Vagina (tissue), 2 donors: ENCODE data around the gene LRSAM1. TPM values are rescaled to one million over a fixed set of nuclear protein-coding genes. Genes with fewer than 3 reads are reported as not detected.

Source experiments
- DNase-seq, 2 donors: peaks; one replicate each; pipeline ENCODE4 v3.0.0-alpha.2; 2017; ENCODE audit errors: extremely low spot score in 2 of 2
- H3K27ac ChIP-seq: fragments of 200-600 bp; sonication (generic); one replicate; pipeline ENCODE4 v1.5.1; 2019
- H3K27me3 ChIP-seq: fragments of 200-600 bp; sonication (generic); one replicate; pipeline ENCODE4 v1.5.1; 2019
- H3K36me3 ChIP-seq, 2 donors: fragments of 200-600 bp; sonication (generic); one replicate each; pipeline ENCODE4 v1.5.1; 2017 to 2019
- H3K4me1 ChIP-seq: fragments of 200-600 bp; sonication (generic); one replicate; pipeline ENCODE4 v1.5.1; 2019
- H3K4me3 ChIP-seq, 2 donors: fragments of 200-600 bp; sonication (generic); 1 replicate in 1 of 2; 2 replicates in 1 of 2; pipeline ENCODE4 v1.5.1; 2016 to 2019
- H3K9me3 ChIP-seq: fragments of 200-600 bp; sonication (generic); one replicate; pipeline ENCODE4 v1.5.1; 2019
- POLR2A ChIP-seq, 2 donors: fragments of 450-650 bp; IDR thresholded peaks; one replicate each; pipeline ENCODE4 v1.6.1; 2017; ENCODE audit warnings: antibody characterized with exemption in 2 of 2, mild to moderate bottlenecking in 2 of 2, moderate library complexity in 2 of 2
- POLR2AphosphoS5 ChIP-seq, 2 donors: sonication (generic); formaldehyde crosslinking; IDR thresholded peaks; one replicate each; pipeline ENCODE4 v1.9.0; 2017; ENCODE audit warnings: antibody characterized with exemption in 2 of 2, mild to moderate bottlenecking in 2 of 2, low read depth in 1 of 2; ENCODE audit not compliant: insufficient read depth in 1 of 2
- intact Hi-C: fragments of 100-400 bp; cut with DNase I; formaldehyde crosslinking; loops from one replicate; pipeline ENCODE4 v1.15.1; 2023
- total RNA-seq: library from RNA; depleted of rRNA; stranded (reverse); fragments of >200 nt; gene quantifications from one replicate; pipeline ENCODE4 v1.2.3, GENCODE V29; 2016
- TF ChIP-seq, protein P1 (sequence below), 3 experiments: fragments of 450-650 bp in 2 of 3; fragments of 200-600 bp in 1 of 3; sonication (generic) in 1 of 3; IDR thresholded peaks; one replicate each; pipeline ENCODE4 v1.5.1; 2017 to 2019; ENCODE audit warnings: antibody characterized with exemption in 3 of 3, mild to moderate bottlenecking in 2 of 3, moderate library complexity in 2 of 3

Gene LRSAM1
- total RNA-seq, 1 donor from 2014 or later = 30.0 TPM

GRCh38 chr9:127518091-127518856 is 67.0 kb downstream of the LRSAM1 start:
- Histone ChIP-seq H3K9me3 (no peaks in the 10 kb centered on the region), H3K4me3 (no peak overlapping the region), H3K4me1 (peaks cover 52% of the 10 kb centered on the region), H3K27ac (peak overlapping the region; percentile 78), H3K36me3 (peaks cover under 1 to 48% of the 10 kb centered on the region in 2 donors), H3K27me3 (no peaks in the 10 kb centered on the region)
- TF ChIP-seq, protein P1, sequence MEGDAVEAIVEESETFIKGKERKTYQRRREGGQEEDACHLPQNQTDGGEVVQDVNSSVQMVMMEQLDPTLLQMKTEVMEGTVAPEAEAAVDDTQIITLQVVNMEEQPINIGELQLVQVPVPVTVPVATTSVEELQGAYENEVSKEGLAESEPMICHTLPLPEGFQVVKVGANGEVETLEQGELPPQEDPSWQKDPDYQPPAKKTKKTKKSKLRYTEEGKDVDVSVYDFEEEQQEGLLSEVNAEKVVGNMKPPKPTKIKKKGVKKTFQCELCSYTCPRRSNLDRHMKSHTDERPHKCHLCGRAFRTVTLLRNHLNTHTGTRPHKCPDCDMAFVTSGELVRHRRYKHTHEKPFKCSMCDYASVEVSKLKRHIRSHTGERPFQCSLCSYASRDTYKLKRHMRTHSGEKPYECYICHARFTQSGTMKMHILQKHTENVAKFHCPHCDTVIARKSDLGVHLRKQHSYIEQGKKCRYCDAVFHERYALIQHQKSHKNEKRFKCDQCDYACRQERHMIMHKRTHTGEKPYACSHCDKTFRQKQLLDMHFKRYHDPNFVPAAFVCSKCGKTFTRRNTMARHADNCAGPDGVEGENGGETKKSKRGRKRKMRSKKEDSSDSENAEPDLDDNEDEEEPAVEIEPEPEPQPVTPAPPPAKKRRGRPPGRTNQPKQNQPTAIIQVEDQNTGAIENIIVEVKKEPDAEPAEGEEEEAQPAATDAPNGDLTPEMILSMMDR (IDR thresholded peaks at IDR 0.05) = no peak
- TF ChIP-seq POLR2AphosphoS5 (IDR thresholded peaks at IDR 0.05; ENCODE audit: insufficient read depth in 1 of 2, low read depth in 1 of 2) (no peak), POLR2A (IDR thresholded peaks at IDR 0.05) (no peak)
- no peak for DNase-seq
- intact Hi-C loops = no loop called here

DNA sequence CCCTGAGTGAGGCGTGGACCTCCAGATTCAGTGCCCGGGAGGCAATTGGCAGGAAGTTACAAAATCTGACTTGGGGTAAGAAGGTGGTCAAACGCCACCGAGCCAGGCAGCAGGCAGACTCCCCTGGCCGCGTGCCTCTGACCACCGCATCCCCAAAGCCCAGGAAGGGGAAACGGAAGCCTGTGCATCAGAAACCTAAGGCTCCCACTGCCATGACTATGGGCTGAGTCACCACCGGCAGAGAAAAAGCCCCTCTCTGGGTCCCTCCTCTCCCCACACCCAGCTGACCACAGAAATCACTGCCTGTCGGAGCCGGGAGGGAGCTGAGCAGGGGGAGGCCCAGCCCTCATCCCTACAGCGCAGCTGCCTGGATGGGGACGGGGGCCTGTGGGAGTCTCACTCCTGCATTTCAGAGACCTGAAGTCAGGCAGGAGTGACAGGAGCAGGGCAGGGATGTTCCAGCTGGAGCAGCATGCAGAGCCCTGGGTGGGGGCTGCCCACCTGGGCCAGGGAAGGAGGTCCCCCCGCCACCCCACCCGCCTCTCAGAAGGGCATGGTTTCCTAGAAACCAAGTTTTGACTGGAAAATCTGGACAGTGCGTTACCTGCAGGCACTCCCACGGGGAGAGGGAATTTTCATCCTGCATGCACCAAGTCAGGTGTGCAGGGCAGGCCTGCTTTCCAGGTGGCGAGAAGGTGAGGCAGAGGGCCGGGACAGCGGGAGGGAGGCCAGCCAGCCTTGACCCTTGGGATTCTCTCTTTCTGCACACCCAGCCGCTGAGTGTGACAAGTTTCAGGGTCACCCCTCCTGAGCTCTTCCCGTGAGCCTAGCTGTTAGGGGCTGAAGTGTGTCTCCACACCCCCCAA is 68.2 kb downstream of the LRSAM1 start:
- intact Hi-C loops = no loop called here
- H3K36me3 ChIP-seq = peaks cover 6 to 48% of the 10 kb centered on the region in 2 donors
- no peak for TF ChIP-seq POLR2A (IDR thresholded peaks at IDR 0.05)
- peak in 1 of 2 donors; percentile 30 for TF ChIP-seq POLR2AphosphoS5 (IDR thresholded peaks at IDR 0.05; ENCODE audit: insufficient read depth in 1 of 2, low read depth in 1 of 2)
- no peaks in the 10 kb centered on the region for H3K9me3 ChIP-seq
- no peaks in the 10 kb centered on the region for H3K27me3 ChIP-seq
- no peak for DNase-seq
- H3K27ac ChIP-seq = peak overlapping the region; percentile 78
- no peak overlapping the region for H3K4me3 ChIP-seq
- H3K4me1 ChIP-seq = peaks cover 52% of the 10 kb centered on the region

- Histone ChIP-seq H3K4me3 (no peak overlapping the region), H3K27me3 (no peaks in the 10 kb centered on the region), H3K36me3 (peaks cover 9 to 50% of the 10 kb centered on the region in 2 donors), H3K4me1 (peaks cover 52% of the 10 kb centered on the region), H3K27ac (peak overlapping the region; percentile 89), H3K9me3 (no peaks in the 10 kb centered on the region)
- no peak for DNase-seq
- intact Hi-C loops = no loop called here
- TF ChIP-seq, protein P1 (IDR thresholded peaks at IDR 0.05) = no peak
Observed at GRCh38 chr9:127520941-127521918, 69.9 kb downstream of the LRSAM1 start.

DNA sequence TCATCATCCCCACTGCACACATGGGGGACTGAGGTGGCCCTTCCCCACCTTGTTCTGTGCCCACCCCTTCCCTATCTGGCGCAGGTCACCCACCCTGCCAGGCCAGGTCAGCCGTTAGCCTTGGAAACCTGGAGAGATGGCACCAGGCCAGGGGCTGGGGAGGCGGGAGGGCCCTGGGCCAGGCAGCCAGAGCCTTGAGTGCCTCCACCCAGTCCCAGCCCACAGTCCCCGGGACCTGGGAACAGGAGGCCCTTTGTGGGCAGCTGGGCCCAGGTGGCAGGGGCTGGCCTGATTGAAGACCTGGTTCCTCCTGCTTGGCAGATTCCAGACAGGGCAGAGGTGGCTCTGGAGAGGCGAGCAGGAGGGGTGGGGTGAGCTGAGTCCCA is 70.6 kb downstream of the LRSAM1 start:
- Histone ChIP-seq H3K36me3 (peaks cover 9 to 49% of the 10 kb centered on the region in 2 donors), H3K4me3 (no peak overlapping the region), H3K27ac (peak overlapping the region; percentile 89), H3K9me3 (no peaks in the 10 kb centered on the region), H3K27me3 (no peaks in the 10 kb centered on the region), H3K4me1 (peaks cover 57% of the 10 kb centered on the region)
- no peak for DNase-seq
- intact Hi-C loops = no loop called here
- TF ChIP-seq POLR2A (IDR thresholded peaks at IDR 0.05) (no peak), POLR2AphosphoS5 (IDR thresholded peaks at IDR 0.05; ENCODE audit: insufficient read depth in 1 of 2, low read depth in 1 of 2) (peak in 1 of 2 donors; percentile 51)

DNA sequence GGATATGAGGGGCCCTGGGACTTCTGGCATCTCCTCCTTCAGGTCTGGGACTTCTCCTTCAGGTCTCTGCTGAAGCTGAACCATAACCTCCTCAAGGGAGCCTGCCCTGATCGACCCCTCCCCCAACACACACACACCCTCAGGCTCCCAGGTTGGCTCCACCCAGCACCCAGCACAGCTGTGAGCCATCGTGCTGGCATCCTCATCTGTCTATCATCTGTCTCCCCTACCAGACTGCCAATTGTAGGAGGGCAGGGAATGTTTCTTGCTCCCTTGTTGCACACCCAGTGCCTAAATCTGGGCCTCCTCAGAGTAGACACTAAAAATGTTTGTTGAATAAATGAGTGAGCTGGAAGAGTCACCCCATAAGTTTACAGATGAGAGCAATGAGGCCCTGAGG is 71.4 kb downstream of the LRSAM1 start:
- DNase-seq = no peak
- Histone ChIP-seq H3K9me3 (no peaks in the 10 kb centered on the region), H3K36me3 (peaks cover 9 to 47% of the 10 kb centered on the region in 2 donors), H3K27ac (peak overlapping the region; percentile 89), H3K4me1 (peaks cover 65% of the 10 kb centered on the region), H3K4me3 (no peak overlapping the region), H3K27me3 (no peaks in the 10 kb centered on the region)
- TF ChIP-seq, protein P1 (IDR thresholded peaks at IDR 0.05) = no peak
- TF ChIP-seq POLR2A (IDR thresholded peaks at IDR 0.05) (no peak), POLR2AphosphoS5 (IDR thresholded peaks at IDR 0.05; ENCODE audit: insufficient read depth in 1 of 2, low read depth in 1 of 2) (no peak)
- intact Hi-C loops = no loop called here
